ENCODE measurements around the gene DDN. TPM values are rescaled to one million over a fixed set of nuclear protein-coding genes. Genes with fewer than 3 reads are reported as not detected.

DDN gene
- total and polyA plus RNA-seq, 10 of the 15 experiments (the other 5 are each of a cell fraction or from before 2014, with no cell fraction given) = 0.10 to 13.4 (median 3.7) TPM

GRCh38 chr12:48977290-48978281 is 21.6 kb downstream of the DDN start (continued):
- TF ChIP-seq PBX3 (IDR thresholded peaks at IDR 0.05; ENCODE audit: insufficient replicate concordance, low read depth, low read length) (no peak), CREM (IDR thresholded peaks at IDR 0.05; ENCODE audit: low read depth) (peak; percentile 77), MTA3 (IDR thresholded peaks at IDR 0.05; ENCODE audit: borderline replicate concordance, low read length) (no peak; the same call in 1 of the 2 replicates), BMI1 (IDR thresholded peaks at IDR 0.05; ENCODE audit: borderline replicate concordance) (0 out of 2 replicates have a peak, but pooled peaks have one; percentile 19), RB1 (IDR thresholded peaks at IDR 0.05; ENCODE audit: borderline replicate concordance) (peak; percentile 51; the same call in 1 of the 2 replicates), NR2C1 (IDR thresholded peaks at IDR 0.05) (no peak), FOXM1 (IDR thresholded peaks at IDR 0.05; ENCODE audit: low read depth, low read length) (peak; percentile 50; the same call in 1 of the 2 replicates), MYC (IDR thresholded peaks at IDR 0.05; ENCODE audit: insufficient read depth, insufficient read length, insufficient replicate concordance, low read length, severe bottlenecking) (no peak), JUNB (IDR thresholded peaks at IDR 0.05) (no peak), YBX1 (IDR thresholded peaks at IDR 0.05) (no peak), DPF2 (IDR thresholded peaks at IDR 0.05) (peak; percentile 80), SMARCA5 (IDR thresholded peaks at IDR 0.05) (0 out of 2 replicates have a peak, but pooled peaks have one; percentile 15), NBN (IDR thresholded peaks at IDR 0.05) (peak; percentile 85), FOXK2 (IDR thresholded peaks at IDR 0.05) (no peak), IKZF2 (IDR thresholded peaks at IDR 0.05) (peak; percentile 92 to 95), SP1 (IDR thresholded peaks at IDR 0.05; ENCODE audit: low read depth, low read length) (no peak), MEF2A (IDR thresholded peaks at IDR 0.05; ENCODE audit: insufficient read depth, low read depth, low read length) (0 out of 2 replicates have a peak, but pooled peaks have one; percentile 5), RFX5 (IDR thresholded peaks at IDR 0.05; ENCODE audit: low read depth, low read length) (no peak), E4F1 (IDR thresholded peaks at IDR 0.05; ENCODE audit: borderline replicate concordance, partially characterized antibody) (no peak), NFIC (IDR thresholded peaks at IDR 0.05; ENCODE audit: low read depth, low read length) (peak; percentile 68; the same call in 1 of the 2 replicates), MTA2 (IDR thresholded peaks at IDR 0.05; ENCODE audit: low read depth) (no peak; the same call in 1 of the 2 replicates)
- TF ChIP-seq, protein P1, sequence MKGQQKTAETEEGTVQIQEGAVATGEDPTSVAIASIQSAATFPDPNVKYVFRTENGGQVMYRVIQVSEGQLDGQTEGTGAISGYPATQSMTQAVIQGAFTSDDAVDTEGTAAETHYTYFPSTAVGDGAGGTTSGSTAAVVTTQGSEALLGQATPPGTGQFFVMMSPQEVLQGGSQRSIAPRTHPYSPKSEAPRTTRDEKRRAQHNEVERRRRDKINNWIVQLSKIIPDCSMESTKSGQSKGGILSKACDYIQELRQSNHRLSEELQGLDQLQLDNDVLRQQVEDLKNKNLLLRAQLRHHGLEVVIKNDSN (IDR thresholded peaks at IDR 0.05; ENCODE audit: borderline replicate concordance, extremely low read length, insufficient read depth, low read depth, low read length) = no peak
- TF ChIP-seq, protein P2, sequence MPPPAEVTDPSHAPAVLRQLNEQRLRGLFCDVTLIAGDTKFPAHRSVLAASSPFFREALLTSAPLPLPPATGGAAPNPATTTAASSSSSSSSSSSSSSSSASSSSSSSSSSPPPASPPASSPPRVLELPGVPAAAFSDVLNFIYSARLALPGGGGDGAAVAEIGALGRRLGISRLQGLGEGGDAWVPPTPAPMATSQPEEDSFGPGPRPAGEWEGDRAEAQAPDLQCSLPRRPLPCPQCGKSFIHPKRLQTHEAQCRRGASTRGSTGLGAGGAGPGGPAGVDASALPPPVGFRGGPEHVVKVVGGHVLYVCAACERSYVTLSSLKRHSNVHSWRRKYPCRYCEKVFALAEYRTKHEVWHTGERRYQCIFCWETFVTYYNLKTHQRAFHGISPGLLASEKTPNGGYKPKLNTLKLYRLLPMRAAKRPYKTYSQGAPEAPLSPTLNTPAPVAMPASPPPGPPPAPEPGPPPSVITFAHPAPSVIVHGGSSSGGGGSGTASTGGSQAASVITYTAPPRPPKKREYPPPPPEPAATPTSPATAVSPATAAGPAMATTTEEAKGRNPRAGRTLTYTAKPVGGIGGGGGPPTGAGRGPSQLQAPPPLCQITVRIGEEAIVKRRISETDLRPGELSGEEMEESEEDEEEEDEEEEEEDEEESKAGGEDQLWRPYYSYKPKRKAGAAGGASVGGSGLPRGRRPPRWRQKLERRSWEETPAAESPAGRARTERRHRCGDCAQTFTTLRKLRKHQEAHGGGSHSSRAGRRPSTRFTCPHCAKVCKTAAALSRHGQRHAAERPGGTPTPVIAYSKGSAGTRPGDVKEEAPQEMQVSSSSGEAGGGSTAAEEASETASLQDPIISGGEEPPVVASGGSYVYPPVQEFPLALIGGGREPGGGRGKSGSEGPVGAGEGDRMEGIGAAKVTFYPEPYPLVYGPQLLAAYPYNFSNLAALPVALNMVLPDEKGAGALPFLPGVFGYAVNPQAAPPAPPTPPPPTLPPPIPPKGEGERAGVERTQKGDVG (CRISPR knock-in tag; IDR thresholded peaks at IDR 0.05) = no peak

Data from GM12878 (cell line).